HepG2 (cell line): ENCODE measurements around the gene ZNF17. TPM values are rescaled to one million over a fixed set of nuclear protein-coding genes. Genes with fewer than 3 reads are reported as not detected.

Experiments
- ATF3 ChIP-seq: sonication (generic); formaldehyde crosslinking; IDR thresholded peaks from 2 replicates; pipeline ENCODE4 v1.4.0; 2020; ENCODE audit warnings: missing genetic modification reagents
- ATF7-NPFF ChIP-seq: sonication (generic); formaldehyde crosslinking; IDR thresholded peaks from 2 replicates; pipeline ENCODE4 v1.8.1; 2023; ENCODE audit warnings: mild to moderate bottlenecking, low read depth, missing genetic modification reagents, moderate library complexity
- ATM ChIP-seq: fragments of 450-650 bp; IDR thresholded peaks from 2 replicates; pipeline ENCODE4 v1.7.1; 2017; ENCODE audit warnings: mild to moderate bottlenecking, borderline replicate concordance
- BCLAF1 ChIP-seq: fragments of 450-650 bp; IDR thresholded peaks from 2 replicates; pipeline ENCODE4 v1.6.1; 2017; ENCODE audit warnings: mild to moderate bottlenecking
- CBFB ChIP-seq: sonication (generic); formaldehyde crosslinking; IDR thresholded peaks from 2 replicates; pipeline ENCODE4 v1.4.0; 2020; ENCODE audit warnings: missing genetic modification reagents
- ELF1 ChIP-seq: sonication (generic); formaldehyde crosslinking; IDR thresholded peaks from 2 replicates; pipeline ENCODE4 v1.4.0; 2020; ENCODE audit warnings: missing genetic modification reagents
- HOXA3 ChIP-seq: sonication (generic); formaldehyde crosslinking; IDR thresholded peaks from 2 replicates; pipeline ENCODE4 v1.5.0; 2020; ENCODE audit warnings: missing genetic modification reagents
- NFYB ChIP-seq: sonication (generic); formaldehyde crosslinking; IDR thresholded peaks from 2 replicates; pipeline ENCODE4 v1.4.0; 2020; ENCODE audit warnings: missing genetic modification reagents
- PBX3 ChIP-seq: sonication (generic); formaldehyde crosslinking; IDR thresholded peaks from 2 replicates; pipeline ENCODE4 v1.8.1; 2023; ENCODE audit warnings: missing genetic modification reagents, inconsistent platforms, borderline replicate concordance
- RFXANK ChIP-seq: IDR thresholded peaks from 2 replicates; pipeline ENCODE4 v1.6.1; 2016
- RFXAP ChIP-seq: sonication (generic); formaldehyde crosslinking; IDR thresholded peaks from 2 replicates; pipeline ENCODE4 v1.4.0; 2020; ENCODE audit warnings: missing genetic modification reagents, borderline replicate concordance
- SIX4 ChIP-seq: sonication (generic); formaldehyde crosslinking; IDR thresholded peaks from 2 replicates; pipeline ENCODE4 v1.4.0; 2020; ENCODE audit warnings: missing genetic modification reagents
- SP2 ChIP-seq: sonication (generic); formaldehyde crosslinking; IDR thresholded peaks from 2 replicates; pipeline ENCODE4 v1.5.1; 2020; ENCODE audit warnings: mild to moderate bottlenecking, missing genetic modification reagents
- SPEN ChIP-seq: sonication (generic); formaldehyde crosslinking; IDR thresholded peaks from 2 replicates; pipeline ENCODE4 v1.5.1; 2020; ENCODE audit warnings: low read depth, mild to moderate bottlenecking, missing genetic modification reagents
- TCF7 ChIP-seq: sonication (generic); IDR thresholded peaks from 2 replicates; pipeline ENCODE4 v1.6.1; 2016; ENCODE audit warnings: antibody characterized with exemption, low read depth
- ZBED4 ChIP-seq: sonication (generic); formaldehyde crosslinking; IDR thresholded peaks from 2 replicates; pipeline ENCODE4 v1.4.0; 2020; ENCODE audit warnings: missing genetic modification reagents, borderline replicate concordance
- ZFP91 ChIP-seq: sonication (generic); formaldehyde crosslinking; IDR thresholded peaks from 2 replicates; pipeline ENCODE4 v1.9.0; 2022; ENCODE audit warnings: missing genetic modification reagents, mild to moderate bottlenecking, borderline replicate concordance
- ZMYM2 ChIP-seq: sonication (generic); formaldehyde crosslinking; IDR thresholded peaks from 2 replicates; pipeline ENCODE4 v1.8.0; 2022; ENCODE audit warnings: mild to moderate bottlenecking, missing genetic modification reagents
- ZNF879 ChIP-seq: sonication (generic); formaldehyde crosslinking; IDR thresholded peaks from 2 replicates; pipeline ENCODE4 v1.8.1; 2023; ENCODE audit warnings: missing genetic modification reagents
- ZSCAN31 ChIP-seq: sonication (generic); formaldehyde crosslinking; IDR thresholded peaks from 2 replicates; pipeline ENCODE4 v1.5.0; 2020; ENCODE audit warnings: low read depth, mild to moderate bottlenecking, missing genetic modification reagents
- polyA plus RNA-seq, 8 experiments: library from polyadenylated mRNA; depleted of rRNA in 3 of 8; stranded (reverse) in 7 of 8; unstranded in 1 of 8; fragments of >200 nt; fragmentation: Illumina TruSeq in 4 of 8; extraction: Trizol in 4 of 8; gene quantifications; 2 replicates each; pipeline versions ENCODE4 v1.2.1 to v1.2.3, GENCODE V29; 2011 to 2016; ENCODE audit warnings: low read depth in 4 of 8, missing spikeins in 1 of 8, mixed read lengths in 1 of 8; ENCODE audit not compliant: insufficient read depth in 1 of 8
- total RNA-seq, 5 experiments: library from RNA; depleted of rRNA; stranded (reverse); fragments of >200 nt; fragmentation: Illumina TruSeq; extraction: Trizol; gene quantifications; 2 replicates each; pipeline ENCODE4 v1.2.3, GENCODE V29; 2016; ENCODE audit warnings: low read depth in 1 of 5

ZNF17 gene
- total and polyA plus RNA-seq, 2 of the 13 experiments (the other 11 are each of a cell fraction or from before 2014, with no cell fraction given) = 3.7 to 10.1 TPM

- TF ChIP-seq ZBED4 (CRISPR knock-in tag) (no peak; the same call in 1 of the 2 replicates), ZMYM2 (CRISPR knock-in tag) (peak; percentile 74), BCLAF1 (no peak), ATM (no peak), ATF3 (CRISPR knock-in tag) (peak; percentile 45; the same call in 1 of the 2 replicates), SP2 (CRISPR knock-in tag) (peak; percentile 96), ATF7-NPFF (0 out of 2 replicates have a peak, but pooled peaks have one; percentile 25), TCF7 (no peak), ELF1 (CRISPR knock-in tag) (peak; percentile 97), SPEN (CRISPR knock-in tag) (peak; percentile 90), ZSCAN31 (0 out of 2 replicates have a peak, but pooled peaks have one; percentile 42), ZNF879 (CRISPR knock-in tag) (no peak), HOXA3 (peak; percentile 100), RFXAP (CRISPR knock-in tag) (peak; percentile 68; the same call in 1 of the 2 replicates), ZFP91 (CRISPR knock-in tag) (peak; percentile 97; the same call in 1 of the 2 replicates), SIX4 (CRISPR knock-in tag) (peak; percentile 8; the same call in 1 of the 2 replicates), RFXANK (CRISPR knock-in tag) (no peak), PBX3 (CRISPR knock-in tag) (no peak), NFYB (CRISPR knock-in tag) (peak; percentile 92), CBFB (CRISPR knock-in tag) (no peak; the same call in 1 of the 2 replicates)
Observed at GRCh38 chr19:57389730-57390598, 21.0 kb upstream of the ZNF17 start, which contains the start of gene ZNF548 (continued).
